HG02798 (cell line): ENCODE measurements around the gene GTF3C2.
"Not testable (repeated sequence)": the region's sequence is repeated elsewhere in the genome, so short reads cannot be mapped to it uniquely, and the experiment has no call there.

Experiments
- ATAC-seq: cut with Tn5 transposase; IDR thresholded peaks from one replicate; pipeline ENCODE4 v1.9.1; 2021; ENCODE audit warnings: mild to moderate bottlenecking; ENCODE audit not compliant: unreplicated experiment, poor library complexity

The GTF3C2 gene

DNA sequence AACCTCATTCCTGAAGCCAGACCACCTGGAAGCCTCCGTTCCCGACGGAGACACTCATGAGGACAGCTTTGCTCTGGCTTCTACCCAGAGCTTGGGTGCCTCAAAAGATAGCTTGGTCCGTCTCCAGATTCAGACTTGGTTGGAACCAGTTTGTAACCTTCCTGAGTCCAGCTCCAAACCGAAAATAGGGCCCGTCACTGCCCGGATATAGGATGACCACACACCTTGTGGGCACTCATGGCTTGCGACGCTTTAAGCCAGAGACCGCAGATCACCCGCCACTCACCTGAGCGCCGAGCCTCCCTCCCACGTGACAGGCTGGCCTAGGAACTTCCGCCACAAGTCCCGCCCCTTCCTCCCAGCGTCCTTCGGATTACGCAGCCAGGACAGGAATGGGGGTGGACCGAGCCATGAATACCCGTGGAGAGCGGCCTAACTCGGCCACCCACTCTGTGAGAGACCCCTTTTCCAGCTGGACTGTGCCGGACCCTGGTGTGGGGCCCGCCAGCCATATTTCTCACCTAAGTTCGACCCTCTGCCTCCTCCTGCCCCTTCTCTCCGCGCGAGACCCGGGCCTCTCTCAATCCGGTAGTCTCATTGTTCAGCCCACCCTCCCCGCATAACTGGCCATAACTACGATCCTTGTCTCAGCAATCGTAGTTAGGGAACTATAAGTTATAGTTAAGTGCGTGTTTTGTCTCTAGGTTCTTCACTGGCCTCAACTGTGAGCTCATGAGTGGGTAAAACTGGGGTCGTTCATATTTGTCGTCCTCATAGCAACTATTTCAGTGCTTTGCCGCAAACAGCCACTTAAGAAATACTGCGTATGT is 33.6 kb downstream of the GTF3C2 start, which contains the start of gene MPV17:
TSS of gene MPV17 (minus strand) at position 332 of the 830 bp plus-strand sequence. CDS start 580 bp downstream, outside the sequence.
- peak; percentile 92 for ATAC-seq

DNA sequence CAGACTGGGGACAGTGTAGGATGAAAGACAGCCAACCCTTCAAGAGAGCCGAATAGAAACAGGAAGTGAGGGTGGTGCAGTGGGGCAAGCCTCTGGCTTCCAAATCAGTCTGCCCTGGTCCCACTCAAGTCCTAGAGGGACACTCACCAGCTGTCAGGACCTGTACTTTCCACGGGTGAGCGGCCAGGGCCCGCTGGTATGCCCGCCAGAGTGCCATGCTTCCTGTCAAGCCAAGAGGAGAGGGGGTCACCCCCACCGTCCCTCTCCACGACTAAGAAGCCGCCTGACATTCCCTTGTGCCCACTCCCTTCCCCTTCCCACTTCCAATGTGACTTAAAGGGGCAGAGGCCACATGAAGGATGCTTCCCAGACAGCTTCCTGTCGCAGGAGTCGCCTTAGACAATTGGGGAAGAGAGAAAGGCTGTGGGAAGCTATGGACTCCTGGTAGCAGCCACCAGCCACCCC is 34.2 kb downstream of the GTF3C2 start:
- ATAC-seq: no peak

DNA sequence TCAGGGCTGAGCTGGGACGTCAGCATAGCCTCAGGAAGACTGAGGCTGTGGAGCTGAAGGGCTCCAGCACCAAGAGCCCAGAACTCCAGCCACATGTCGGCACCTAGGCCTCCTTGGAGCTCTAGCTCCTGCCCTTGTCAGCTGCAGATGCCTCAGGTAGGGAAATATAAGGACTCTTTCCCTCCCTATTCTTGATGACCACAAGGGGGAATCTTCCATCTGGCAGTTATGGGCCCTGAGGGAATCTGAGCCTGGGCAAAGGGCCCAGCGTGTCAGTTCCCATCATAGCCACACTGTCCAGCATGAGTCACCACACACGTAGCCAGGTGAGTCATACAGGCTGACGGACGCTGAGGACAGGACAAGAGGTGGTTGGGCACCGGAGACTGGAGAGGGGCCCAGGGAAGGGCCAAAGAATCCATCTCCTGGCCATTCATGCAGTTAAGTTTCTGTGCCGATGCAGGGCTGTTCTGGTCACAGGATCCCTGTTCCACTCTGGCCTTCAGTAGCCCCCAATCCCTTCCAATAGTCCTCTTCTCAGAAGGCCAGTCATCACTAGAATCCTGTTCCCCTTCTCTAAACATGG is 35.5 kb downstream of the GTF3C2 start:
- no peak for ATAC-seq

DNA sequence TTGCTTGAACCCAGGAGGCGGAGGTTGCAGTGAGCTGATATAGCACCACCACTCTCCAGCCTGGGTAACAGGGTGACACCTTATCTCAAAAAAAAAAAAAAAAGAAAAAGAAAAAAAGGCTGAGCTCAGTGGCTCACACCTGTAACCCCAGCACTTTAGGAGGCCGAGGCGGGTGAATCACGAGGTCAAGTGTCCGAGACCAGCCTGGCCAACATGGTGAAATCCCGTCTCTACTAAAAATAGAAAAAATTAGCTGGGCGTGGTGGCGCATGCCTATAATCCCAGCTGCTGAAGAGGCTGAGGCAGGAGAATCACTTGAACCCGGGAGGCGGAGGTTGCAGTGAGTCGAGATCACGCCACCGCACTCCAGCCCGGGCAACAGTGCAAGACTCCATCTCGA is 36.7 kb downstream of the GTF3C2 start:
- ATAC-seq: not testable (repeated sequence)

DNA sequence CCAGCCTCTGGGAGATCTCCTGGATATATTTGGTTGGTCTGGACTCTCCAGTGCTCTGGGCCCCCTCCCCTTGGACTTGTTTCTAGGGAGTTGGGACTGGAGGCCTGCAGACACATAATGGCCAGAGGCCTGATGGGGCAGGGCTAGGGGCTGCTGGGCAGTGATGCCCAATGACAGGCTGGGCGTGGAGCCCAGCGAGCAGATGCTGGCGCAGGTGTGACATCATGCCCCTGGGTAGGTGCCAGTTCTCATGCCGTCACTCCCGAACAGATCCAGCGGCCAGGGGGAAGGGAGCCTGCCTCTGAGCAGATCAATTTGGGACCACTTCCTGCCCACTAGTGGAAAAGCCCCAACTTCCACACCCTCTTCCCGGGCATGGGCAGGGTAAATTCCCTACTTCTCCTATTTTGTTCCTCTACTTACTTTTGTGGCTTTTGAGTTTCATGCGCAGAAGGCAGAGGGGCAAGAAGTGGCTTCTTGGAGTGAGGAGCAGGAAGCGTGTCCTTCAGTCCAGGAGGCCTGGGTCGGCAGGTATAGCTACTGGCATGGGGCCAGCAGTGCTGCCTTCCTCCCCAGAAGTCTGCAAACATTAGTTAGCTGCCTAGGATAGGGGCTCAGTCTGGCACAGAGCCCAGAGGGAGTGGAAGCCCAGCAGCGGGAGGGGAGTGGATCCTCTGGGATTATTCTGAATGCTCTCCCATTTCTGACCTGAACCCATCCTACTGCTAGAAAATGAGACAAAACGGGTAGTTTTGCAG is 39.7 kb downstream of the GTF3C2 start:
- ATAC-seq: no peak

DNA sequence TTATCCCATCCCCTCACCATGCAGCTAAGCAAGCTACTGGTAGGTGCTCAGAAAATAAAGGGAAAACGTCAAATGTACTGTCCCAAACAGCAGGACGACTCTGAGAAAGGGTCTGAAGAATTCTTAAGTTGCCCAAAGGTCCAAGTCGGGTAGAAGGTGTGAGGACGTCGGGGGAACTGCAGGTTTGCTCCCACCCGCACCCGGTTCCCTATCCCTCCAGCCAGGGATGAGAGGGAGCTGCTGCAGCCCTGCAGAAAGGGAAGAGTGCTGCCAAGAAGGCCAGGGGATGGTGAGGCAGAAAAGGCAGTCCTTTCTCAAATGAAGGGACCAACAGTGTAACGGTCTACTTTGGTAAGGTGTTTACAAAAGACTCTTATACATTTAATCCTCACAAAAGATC is 41.4 kb downstream of the GTF3C2 start:
- ATAC-seq: no peak

DNA sequence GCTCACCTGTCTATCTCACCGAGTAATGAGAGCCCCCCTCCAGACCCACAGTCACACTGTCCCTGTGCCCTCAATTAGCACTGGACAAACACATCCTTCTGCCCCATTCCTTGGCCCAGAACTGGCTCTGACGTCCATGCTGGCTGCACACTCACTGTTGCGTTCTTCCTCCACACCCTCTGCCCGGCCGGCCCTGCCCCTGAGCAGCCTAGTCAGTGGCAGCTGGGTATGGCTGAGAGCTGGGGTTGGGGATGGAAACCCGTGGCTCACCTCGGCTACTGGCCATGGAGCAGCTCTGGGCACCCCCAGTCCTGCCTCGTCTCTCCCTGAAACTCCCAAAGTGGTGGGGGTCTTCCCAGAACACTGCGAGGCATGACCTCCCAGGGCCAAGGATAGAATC is 41.9 kb downstream of the GTF3C2 start:
- no peak for ATAC-seq

DNA sequence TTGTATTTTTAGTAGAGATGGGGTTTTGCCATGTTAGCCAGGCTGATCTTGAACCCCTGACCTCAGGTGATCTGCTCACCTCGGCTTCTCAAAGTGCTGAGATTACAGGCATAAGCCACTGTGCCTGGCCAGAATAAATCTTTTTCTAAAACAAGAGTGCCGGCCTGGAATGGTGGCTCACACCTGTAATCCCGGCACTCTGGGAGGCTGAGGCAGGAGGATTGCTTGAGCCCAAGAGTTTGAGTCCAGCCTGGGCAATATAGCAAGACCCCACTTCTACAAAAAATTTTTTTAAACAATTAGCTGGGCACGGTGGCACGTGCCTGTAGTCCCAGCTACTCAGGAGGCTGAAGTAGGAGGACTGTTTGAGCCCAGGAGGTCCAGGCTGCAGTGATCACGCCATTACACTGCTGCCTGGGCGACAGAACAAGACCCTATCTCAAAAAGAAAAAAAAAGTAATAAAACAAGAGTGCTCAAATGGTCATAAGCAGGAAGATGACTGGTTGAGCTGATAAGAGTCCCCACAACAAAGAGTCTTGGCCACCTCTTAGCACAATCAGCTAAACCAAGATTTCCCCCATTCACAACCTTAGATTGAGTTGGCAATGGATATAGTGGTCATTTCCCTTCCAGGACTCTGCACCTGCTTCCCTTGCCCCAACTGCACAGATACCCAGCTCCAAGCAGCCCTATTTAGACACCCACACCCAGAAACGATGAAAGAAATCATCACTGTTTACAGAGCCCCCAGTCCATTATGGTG is 42.5 kb downstream of the GTF3C2 start:
- ATAC-seq: no peak

DNA sequence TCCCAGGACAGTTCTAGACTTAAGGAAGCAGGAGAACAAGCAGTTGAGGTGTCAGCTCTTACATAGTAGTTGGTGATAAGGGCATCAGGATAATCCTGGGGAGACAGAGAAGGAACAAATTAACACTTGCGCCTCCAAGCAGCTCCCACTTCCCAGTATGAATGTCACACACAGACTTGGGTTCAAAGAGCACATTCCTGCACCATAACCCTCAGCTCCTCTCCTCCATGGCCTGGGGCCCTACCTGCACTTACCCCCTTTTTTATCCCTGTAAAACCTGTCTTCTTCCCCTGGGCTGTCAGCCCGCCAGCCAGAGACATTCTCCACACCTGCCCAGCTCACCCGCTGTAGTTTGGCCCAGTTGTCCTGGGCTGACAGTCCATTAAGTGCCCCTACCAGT is 44.4 kb downstream of the GTF3C2 start:
- ATAC-seq: no peak

DNA sequence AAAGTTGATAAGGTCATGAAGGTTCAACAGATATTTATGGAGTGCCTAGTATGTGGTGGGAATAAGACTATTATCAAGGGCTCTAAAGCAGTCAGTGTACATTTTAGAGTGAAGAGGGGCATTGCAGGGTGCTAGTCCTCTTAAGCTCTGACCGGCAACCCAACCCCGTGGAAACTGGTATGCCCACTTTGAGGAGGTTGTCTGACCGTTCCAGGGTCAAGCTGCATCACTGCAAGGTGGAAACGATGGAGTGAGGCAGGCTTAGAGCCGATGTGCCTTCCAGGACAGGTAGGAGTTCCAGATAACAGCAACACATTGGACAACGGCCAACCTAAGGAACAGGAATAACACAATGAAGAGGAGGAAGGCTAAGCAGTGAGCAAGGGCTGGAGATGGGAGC is 46.9 kb downstream of the GTF3C2 start:
- ATAC-seq: no peak

DNA sequence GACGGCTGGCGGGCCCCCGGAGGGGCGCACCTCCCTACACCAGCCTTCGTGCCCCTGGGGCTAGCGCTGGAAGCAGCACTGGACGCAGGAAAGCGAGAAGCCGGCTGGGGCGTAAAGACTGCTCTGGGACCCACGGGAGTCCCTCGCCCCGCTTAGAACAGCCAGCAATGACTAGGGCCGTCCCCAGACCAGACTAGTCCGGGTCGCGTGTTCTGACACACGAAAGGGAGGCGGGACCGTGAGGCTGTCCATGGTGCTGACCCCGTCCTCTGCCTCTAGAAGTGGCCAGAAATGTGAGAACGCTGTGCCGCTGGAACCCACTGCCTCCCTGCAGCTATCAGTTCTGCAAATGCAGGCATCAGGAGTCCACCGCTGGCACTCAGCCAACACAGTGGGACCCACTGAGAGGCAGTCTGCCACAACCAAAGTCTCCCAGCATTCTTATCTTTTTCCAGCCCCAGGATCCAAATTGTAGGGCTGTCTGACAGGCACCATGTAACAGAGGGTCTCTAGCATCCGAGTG is 48.1 kb downstream of the GTF3C2 start, which contains the start of gene UCN:
TSS of gene UCN (minus strand) at position 87 of the 523 bp plus-strand sequence. CDS start 550 bp downstream, outside the sequence.
- no peak for ATAC-seq

DNA sequence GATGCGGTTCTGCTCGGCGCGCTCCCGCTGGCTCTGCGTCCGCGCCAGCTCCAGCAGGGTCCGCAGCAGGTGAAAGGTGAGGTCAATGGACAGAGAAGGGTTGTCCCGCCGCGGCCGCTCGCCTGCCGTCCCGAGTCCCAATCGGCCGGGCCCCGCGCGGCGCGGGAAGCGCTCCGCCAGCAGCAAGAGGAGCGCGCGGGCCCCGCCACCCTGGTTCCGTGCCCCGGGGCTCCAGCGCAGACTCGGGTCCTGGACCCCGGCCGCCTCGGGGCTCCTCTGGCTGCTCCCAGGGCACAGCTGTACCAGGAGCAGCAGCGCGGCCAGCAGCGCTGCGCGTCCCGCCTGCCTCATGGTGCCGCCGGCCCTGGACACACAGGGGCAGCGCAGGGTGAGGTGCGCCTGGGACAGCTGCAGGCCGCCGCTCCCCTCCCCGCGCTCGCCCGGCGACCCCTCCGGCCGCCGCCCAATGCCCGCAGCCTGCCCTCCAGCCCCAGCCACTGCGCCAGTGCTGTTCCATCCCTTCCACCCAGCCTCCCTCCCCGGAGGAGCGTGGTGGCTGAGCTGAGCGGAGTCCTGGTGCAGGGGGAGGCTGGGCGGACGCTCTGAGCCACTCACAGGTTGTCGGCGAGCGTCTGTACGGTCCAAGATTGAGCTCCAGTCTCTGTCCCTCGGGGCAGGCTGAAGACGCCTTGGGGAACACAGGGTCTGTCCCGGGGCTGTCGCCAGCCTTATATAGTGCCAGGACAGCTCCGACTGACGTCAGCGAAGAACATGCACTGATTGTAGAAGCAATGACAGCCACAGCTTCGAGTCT is 48.8 kb downstream of the GTF3C2 start:
- ATAC-seq: no peak

DNA sequence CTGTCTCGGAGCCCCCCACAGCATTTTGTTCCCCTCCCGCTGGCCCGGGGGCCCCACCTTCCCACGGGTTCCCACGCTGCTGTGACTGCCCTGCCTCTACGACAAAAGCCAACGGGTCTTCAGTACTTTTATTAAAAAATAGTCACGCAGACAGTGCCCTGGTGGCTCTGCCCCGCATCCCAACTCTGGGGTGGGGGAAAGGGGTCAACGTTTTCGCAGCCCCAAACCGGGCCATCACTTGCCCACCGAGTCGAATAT is 49.3 kb downstream of the GTF3C2 start:
- no peak for ATAC-seq

DNA sequence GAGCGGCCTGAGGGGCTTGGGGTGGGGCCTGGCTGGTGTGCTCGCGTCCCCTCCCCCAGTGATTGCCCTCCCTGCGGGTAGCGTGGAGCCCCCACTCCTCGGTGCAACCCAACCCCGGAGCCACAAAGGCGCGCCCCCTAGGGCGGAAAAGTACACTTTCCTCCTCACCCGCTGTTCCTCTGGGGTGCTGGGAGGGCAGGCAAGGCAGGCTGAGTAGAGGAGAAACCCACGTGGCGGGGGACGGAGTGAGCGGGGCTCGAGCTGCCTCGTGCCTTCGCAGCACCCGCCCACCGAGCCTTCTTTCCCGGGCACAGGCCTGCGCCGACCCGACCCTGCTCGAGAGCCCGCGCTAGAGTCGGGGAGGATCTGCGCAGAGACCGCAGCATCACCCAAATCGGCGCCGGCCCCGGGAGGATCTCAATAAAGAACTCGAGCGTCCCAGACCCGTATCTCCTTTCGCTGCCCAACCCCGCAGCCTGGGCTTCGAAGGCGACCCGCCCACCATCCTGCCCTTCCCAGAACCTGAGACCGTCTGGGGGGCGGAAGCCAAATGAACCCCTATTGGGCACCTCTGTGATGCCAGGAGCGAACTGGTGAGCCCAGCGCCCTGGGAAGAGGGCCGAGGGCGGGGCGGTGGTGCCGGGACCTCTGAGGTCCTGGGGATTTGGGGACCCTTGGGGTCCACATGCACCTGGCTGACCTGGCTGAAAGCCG is 49.8 kb downstream of the GTF3C2 start:
- no peak for ATAC-seq

DNA sequence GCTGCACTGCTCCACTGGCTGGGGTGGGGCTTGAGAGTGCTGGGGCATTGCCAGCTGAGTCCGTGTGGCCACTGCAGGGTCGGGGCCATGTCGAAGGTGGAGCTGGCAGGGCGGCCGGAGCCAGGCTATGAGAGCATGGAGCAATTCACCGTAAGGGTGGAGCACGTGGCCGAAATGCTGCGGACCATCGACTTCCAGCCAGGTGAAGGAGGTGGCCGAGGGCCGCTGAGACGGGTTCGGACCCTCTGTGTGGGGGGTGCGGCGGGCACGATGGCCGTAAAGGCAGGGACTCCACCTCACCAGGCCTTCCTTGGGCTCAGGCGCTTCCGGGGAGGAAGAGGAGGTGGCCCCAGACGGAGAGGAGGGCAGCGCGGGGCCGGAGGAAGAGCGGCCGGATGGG is 50.4 kb downstream of the GTF3C2 start:
- no peak for ATAC-seq

DNA sequence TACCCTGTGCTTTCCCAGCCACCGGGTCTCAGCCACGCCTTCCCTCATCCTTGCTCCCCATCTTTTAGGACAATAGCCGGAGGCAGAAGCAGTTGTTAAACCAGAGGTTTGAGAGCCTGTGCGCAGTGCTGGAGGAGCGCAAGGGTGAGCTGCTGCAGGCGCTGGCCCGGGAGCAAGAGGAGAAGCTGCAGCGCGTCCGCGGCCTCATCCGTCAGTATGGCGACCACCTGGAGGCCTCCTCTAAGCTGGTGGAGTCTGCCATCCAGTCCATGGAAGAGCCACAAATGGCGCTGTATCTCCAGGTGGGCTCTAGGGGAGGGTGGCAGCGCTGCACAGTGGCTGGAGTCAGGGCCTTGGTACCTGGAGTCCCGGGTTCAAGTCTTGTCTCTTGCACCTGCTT is 51.0 kb downstream of the GTF3C2 start:
- no peak for ATAC-seq

DNA sequence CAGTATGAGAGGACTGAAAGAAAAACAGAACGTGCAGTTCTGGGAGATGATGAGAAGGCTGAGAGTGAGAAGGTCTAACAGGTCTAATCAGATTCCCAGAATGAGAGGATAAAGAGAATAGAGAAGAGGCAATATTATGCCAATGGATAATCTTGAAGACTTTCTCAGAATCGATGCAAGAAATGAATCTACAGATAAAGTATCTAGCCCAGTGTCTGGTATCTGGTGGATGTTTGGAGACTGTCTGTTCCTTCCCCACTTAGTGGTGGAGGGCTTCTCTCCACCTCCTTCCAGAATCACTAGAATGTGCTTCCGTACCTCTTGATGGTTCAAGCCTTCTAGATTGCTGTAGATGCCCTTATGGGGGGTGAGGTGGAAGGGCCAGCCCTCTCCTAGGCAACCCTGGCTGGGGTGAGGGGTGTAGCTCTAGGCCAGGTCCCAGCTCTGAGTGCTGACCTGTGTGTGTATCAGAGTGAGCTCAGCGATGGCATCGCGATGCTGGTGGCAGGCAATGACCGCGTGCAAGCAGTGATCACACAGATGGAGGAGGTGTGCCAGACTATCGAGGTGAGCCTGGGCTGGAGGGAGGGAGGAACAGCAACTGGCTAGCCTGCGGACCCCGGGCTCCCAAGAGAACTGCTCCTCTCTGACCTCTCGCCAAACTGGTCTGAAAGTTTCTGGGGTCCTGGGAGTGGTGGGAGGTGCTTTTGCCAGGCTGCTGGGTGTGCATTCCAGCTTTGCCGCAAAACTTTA is 51.9 kb downstream of the GTF3C2 start:
- no peak for ATAC-seq
